Measurements from ENCODE around the gene LIPI. TPM values are rescaled to one million over a fixed set of nuclear protein-coding genes. Genes with fewer than 3 reads are reported as not detected.
A peak's percentile ranks its signal among the peaks of the same experiment; 100 is the strongest.

Gene LIPI
- total and polyA plus RNA-seq, 2 donors from 2014 or later, result not detected

DNA sequence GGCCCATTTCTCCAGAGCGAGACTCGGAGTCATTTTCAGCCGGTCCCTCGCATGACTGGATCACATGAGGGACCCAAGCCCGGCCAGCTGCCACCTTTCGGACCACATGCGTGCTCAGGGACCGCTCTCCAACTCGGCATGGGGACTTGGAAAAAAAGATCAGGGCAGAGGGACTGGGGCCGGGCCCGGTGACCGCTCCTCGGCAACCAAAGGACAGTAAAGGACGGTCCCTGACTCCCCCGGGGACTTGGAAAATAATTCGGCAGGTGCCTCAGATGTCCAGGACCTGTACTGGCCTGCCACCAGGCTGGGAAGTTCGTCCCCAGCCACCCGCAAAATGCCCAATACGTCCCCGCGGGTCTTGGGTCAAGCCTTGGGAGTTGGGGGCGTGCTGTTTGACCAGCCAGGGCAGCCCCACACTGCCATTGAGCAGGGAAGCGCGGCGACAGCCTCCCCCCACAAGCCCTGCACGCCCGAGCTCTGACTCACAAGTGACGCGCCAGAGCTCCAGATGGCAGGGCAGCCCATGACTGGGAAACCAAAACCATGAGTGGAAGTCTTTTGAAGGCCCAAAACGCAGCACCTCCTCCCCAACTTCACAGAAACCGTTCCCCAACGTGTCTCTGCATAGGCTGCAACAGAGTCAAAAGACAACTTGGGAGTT, 134.5 kb downstream of the LIPI start:
- Histone ChIP-seq H3K36me3 (ENCODE audit: control insufficient read depth in 2 of 3, insufficient read depth in 3 of 3, low read length in 3 of 3) (no peaks in the 10 kb centered on the region), H3K27ac (ENCODE audit: low read depth in 2 of 2, low read length in 2 of 2) (no peak overlapping the region), H3K9ac (ENCODE audit: low read length in 3 of 3) (no peak overlapping the region), H3K9me3 (ENCODE audit: control insufficient read depth in 2 of 3, insufficient read depth in 1 of 3, low read length in 3 of 3) (no peaks in the 10 kb centered on the region), H3K4me1 (ENCODE audit: control insufficient read depth in 2 of 3, insufficient read depth in 2 of 3, low read depth in 1 of 3, low read length in 3 of 3) (no peaks in the 10 kb centered on the region), H3K27me3 (ENCODE audit: control insufficient read depth, insufficient read depth, low read length) (no peaks in the 10 kb centered on the region), H3K4me3 (ENCODE audit: low read length in 3 of 3) (no peak overlapping the region)
- DNase-seq (peak in 1 of 5 donors; percentile 70), FAIRE-seq (no peak)
- TF ChIP-seq, protein P1, sequence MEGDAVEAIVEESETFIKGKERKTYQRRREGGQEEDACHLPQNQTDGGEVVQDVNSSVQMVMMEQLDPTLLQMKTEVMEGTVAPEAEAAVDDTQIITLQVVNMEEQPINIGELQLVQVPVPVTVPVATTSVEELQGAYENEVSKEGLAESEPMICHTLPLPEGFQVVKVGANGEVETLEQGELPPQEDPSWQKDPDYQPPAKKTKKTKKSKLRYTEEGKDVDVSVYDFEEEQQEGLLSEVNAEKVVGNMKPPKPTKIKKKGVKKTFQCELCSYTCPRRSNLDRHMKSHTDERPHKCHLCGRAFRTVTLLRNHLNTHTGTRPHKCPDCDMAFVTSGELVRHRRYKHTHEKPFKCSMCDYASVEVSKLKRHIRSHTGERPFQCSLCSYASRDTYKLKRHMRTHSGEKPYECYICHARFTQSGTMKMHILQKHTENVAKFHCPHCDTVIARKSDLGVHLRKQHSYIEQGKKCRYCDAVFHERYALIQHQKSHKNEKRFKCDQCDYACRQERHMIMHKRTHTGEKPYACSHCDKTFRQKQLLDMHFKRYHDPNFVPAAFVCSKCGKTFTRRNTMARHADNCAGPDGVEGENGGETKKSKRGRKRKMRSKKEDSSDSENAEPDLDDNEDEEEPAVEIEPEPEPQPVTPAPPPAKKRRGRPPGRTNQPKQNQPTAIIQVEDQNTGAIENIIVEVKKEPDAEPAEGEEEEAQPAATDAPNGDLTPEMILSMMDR (IDR thresholded peaks at IDR 0.05; ENCODE audit: borderline replicate concordance, extremely low read depth, insufficient read depth), result no peak
- intact Hi-C loops (cut with DNase I), result no loop called here

DNA sequence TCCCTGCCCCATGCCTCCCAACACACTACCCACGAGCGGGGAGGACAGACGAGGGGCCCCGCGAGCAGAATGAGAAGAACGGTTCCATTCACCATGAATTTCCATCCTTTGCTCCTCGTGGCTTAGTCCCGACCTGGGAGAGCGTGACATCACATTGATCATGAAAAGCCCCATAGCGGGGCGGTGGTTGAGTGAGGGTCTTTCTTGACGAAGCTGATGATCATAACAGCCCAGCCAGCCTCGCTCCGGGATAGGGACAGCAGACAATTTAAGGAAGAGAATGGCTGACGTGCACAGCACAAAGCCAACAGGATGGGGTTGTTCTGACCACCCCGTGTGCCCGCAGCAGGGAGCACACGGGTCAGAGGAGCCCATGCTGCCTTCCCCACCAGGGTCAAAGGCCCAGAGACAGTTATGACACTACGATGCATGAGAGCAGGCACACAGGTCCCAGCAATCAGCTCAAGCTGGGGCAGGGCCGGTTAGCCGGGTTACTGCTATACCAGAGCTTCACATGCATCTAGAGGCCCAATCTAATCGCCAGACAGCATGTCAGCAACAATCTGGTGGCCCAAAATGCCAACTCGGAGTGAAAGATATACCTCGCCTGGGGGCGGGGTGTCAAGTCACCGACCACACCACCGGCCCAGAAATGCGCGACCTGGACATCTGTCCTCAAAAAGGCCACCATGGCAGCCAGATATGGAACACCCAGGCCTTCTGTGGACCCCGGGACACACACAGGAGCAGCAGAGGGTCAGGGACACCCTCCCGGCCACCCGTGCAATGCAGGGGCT, 135.2 kb downstream of the LIPI start:
- H3K36me3 ChIP-seq (ENCODE audit: control insufficient read depth in 2 of 3, insufficient read depth in 3 of 3, low read length in 3 of 3), result no peaks in the 10 kb centered on the region
- H3K27ac ChIP-seq (ENCODE audit: low read depth in 2 of 2, low read length in 2 of 2), result no peak overlapping the region
- H3K9ac ChIP-seq (ENCODE audit: low read length in 3 of 3), result no peak overlapping the region
- intact Hi-C loops (cut with DNase I), result no loop called here
- no peaks in the 10 kb centered on the region for H3K4me1 ChIP-seq (ENCODE audit: control insufficient read depth in 2 of 3, insufficient read depth in 2 of 3, low read depth in 1 of 3, low read length in 3 of 3)
- DNase-seq (peak in 1 of 5 donors; percentile 63), FAIRE-seq (no peak)
- no peaks in the 10 kb centered on the region for H3K27me3 ChIP-seq (ENCODE audit: control insufficient read depth, insufficient read depth, low read length)
- no peaks in the 10 kb centered on the region for H3K9me3 ChIP-seq (ENCODE audit: control insufficient read depth in 2 of 3, insufficient read depth in 1 of 3, low read length in 3 of 3)
- TF ChIP-seq, protein P1 (IDR thresholded peaks at IDR 0.05; ENCODE audit: borderline replicate concordance, extremely low read depth, insufficient read depth), result no peak
- no peak overlapping the region for H3K4me3 ChIP-seq (ENCODE audit: low read length in 3 of 3)

DNA sequence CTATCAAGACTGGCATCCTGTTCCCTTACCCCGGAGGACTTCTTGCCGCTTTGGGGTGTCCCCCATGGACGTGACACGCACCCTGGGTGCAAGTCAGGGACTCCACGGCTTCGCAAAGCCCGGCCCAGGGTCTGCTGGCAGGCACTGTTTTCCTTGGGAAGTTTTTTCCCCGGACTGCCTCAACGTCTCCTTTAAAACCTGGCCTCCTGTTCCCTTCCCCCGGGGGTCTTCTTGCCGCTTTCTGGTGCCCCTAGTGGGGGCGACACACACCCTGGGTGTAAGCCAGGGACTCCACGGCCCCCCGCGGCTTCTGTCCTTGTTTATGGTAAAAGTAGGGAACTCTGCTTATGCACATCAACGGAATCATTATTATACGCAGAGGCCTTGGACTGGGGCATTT, 136.6 kb downstream of the LIPI start:
- no peak for DNase-seq
- Histone ChIP-seq H3K36me3 (ENCODE audit: control insufficient read depth in 2 of 3, insufficient read depth in 3 of 3, low read length in 3 of 3) (no peaks in the 10 kb centered on the region), H3K9ac (ENCODE audit: low read length in 3 of 3) (no peak overlapping the region), H3K27ac (ENCODE audit: low read depth in 2 of 2, low read length in 2 of 2) (no peak overlapping the region), H3K4me3 (ENCODE audit: low read length in 3 of 3) (no peak overlapping the region), H3K9me3 (ENCODE audit: control insufficient read depth in 2 of 3, insufficient read depth in 1 of 3, low read length in 3 of 3) (peaks cover 0 to 1% (median 0%) of the 10 kb centered on the region in 3 donors), H3K4me1 (ENCODE audit: control insufficient read depth in 2 of 3, insufficient read depth in 2 of 3, low read depth in 1 of 3, low read length in 3 of 3) (no peaks in the 10 kb centered on the region), H3K27me3 (ENCODE audit: control insufficient read depth, insufficient read depth, low read length) (no peaks in the 10 kb centered on the region)
- TF ChIP-seq, protein P1 (IDR thresholded peaks at IDR 0.05; ENCODE audit: borderline replicate concordance, extremely low read depth, insufficient read depth), result no peak
- intact Hi-C loops (cut with DNase I), result no loop called here
- FAIRE-seq, result no peak

Data from kidney (tissue), 14 donors.